Right lobe of liver (tissue), 4 donors: ENCODE data around the gene ITLN1.

ENCODE experiments used
- POLR2A ChIP-seq: fragments of 450-650 bp; IDR thresholded peaks from one replicate; pipeline ENCODE4 v1.6.1; 2017; ENCODE audit warnings: antibody characterized with exemption, mild to moderate bottlenecking
- TF ChIP-seq, protein P1 (sequence below), 4 donors: fragments of 200-600 bp in 3 of 4; fragments of 450-650 bp in 1 of 4; IDR thresholded peaks; one replicate each; pipeline versions ENCODE4 v1.5.1 to v1.8.0; 2016 to 2022; ENCODE audit warnings: antibody characterized with exemption in 4 of 4, mild to moderate bottlenecking in 2 of 4
- donor health status: DM: no; HTN: no; CAD: no.
- donor health status: DM: no; HTN: no; CAD: no.
- donor health status: DM: no; HTN: yes; CAD: no.

- TF ChIP-seq, protein P1, sequence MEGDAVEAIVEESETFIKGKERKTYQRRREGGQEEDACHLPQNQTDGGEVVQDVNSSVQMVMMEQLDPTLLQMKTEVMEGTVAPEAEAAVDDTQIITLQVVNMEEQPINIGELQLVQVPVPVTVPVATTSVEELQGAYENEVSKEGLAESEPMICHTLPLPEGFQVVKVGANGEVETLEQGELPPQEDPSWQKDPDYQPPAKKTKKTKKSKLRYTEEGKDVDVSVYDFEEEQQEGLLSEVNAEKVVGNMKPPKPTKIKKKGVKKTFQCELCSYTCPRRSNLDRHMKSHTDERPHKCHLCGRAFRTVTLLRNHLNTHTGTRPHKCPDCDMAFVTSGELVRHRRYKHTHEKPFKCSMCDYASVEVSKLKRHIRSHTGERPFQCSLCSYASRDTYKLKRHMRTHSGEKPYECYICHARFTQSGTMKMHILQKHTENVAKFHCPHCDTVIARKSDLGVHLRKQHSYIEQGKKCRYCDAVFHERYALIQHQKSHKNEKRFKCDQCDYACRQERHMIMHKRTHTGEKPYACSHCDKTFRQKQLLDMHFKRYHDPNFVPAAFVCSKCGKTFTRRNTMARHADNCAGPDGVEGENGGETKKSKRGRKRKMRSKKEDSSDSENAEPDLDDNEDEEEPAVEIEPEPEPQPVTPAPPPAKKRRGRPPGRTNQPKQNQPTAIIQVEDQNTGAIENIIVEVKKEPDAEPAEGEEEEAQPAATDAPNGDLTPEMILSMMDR (IDR thresholded peaks at IDR 0.05) = no peak
- no peak for TF ChIP-seq POLR2A
Observed at GRCh38 chr1:160866001-160866694, 18.8 kb downstream of the ITLN1 start.
